ENCODE data around the gene TTC4. TPM values are rescaled to one million over a fixed set of nuclear protein-coding genes. Genes with fewer than 3 reads are reported as not detected.

Gene TTC4
- total and polyA plus RNA-seq, 2 donors from 2014 or later: 18.0 to 21.5 TPM

DNA sequence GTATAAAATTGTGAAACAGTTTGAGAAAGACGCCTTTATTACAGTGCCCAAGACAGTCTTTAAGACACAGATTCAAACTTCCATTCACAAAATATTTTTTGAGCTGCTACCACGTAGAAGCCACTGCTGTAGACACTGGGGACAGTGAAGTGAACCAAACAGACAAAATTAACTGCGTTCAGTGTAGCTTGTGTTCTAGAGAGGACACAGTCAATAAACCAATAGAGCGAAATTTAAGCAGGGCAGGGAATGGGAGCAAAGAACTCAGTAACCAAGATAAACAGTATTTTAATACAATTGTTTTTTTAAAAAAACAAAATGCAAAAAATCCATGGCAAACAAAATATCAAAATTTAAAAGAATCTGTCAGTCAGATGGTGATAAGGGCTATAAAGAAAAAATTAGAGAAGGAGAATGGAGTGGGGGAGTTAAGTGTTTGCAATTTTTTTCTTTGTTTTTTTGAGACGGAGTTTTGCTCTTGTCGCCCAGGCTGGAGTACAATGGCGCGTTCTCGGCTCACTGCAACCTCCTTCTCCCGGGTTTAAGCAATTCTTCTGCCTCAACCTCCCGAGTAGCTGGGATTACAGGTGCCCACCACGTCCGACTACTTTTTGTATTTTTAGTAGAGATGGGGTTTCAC, 49.4 kb downstream of the TTC4 start:
- peak overlapping the region; percentile 57 to 85 (median 68) for H3K4me3 ChIP-seq (ENCODE audit: low read length in 3 of 3)
- no peaks in the 10 kb centered on the region for H3K36me3 ChIP-seq (ENCODE audit: control insufficient read depth in 2 of 3, insufficient read depth in 3 of 3, low read length in 3 of 3)
- H3K27ac ChIP-seq (ENCODE audit: low read depth in 2 of 2, low read length in 2 of 2): peak overlapping the region in 1 of 2 donors; percentile 52
- H3K27me3 ChIP-seq (ENCODE audit: control insufficient read depth, insufficient read depth, low read length): no peaks in the 10 kb centered on the region
- no peaks in the 10 kb centered on the region for H3K9me3 ChIP-seq (ENCODE audit: control insufficient read depth in 2 of 3, insufficient read depth in 1 of 3, low read length in 3 of 3)
- TF ChIP-seq, protein P1, sequence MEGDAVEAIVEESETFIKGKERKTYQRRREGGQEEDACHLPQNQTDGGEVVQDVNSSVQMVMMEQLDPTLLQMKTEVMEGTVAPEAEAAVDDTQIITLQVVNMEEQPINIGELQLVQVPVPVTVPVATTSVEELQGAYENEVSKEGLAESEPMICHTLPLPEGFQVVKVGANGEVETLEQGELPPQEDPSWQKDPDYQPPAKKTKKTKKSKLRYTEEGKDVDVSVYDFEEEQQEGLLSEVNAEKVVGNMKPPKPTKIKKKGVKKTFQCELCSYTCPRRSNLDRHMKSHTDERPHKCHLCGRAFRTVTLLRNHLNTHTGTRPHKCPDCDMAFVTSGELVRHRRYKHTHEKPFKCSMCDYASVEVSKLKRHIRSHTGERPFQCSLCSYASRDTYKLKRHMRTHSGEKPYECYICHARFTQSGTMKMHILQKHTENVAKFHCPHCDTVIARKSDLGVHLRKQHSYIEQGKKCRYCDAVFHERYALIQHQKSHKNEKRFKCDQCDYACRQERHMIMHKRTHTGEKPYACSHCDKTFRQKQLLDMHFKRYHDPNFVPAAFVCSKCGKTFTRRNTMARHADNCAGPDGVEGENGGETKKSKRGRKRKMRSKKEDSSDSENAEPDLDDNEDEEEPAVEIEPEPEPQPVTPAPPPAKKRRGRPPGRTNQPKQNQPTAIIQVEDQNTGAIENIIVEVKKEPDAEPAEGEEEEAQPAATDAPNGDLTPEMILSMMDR (IDR thresholded peaks at IDR 0.05; ENCODE audit: borderline replicate concordance, extremely low read depth, insufficient read depth): no peak
- peak overlapping the region in 2 of 3 donors; percentile 17 to 24 for H3K9ac ChIP-seq (ENCODE audit: low read length in 3 of 3)
- FAIRE-seq (no peak), DNase-seq (no peak)
- intact Hi-C loops (cut with DNase I): no loop called here
- H3K4me1 ChIP-seq (ENCODE audit: control insufficient read depth in 2 of 3, insufficient read depth in 2 of 3, low read depth in 1 of 3, low read length in 3 of 3): peaks cover 0 to 12% (median 8%) of the 10 kb centered on the region in 3 donors

DNA sequence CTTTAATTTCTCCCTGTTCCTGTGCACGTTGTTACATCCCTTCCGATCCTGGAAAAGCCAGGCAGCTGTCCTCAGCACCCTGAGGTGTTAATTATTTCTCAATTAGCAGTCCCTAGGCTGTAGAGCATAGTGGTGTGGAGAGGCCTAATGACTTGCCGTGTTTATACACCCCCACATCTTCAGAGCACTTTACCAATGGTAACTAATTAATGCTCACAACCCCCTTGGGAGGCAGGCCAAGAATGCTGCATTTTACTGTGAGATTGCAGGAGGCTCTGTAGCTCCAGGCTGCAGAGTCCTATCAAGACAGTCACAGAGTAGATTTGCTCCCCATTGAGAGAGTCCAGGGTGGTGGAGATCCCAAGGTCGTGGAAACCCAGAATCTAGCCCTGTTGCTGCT, 51.1 kb downstream of the TTC4 start:
- H3K4me1 ChIP-seq (ENCODE audit: control insufficient read depth in 2 of 3, insufficient read depth in 2 of 3, low read depth in 1 of 3, low read length in 3 of 3): peaks cover 0 to 12% (median 8%) of the 10 kb centered on the region in 3 donors
- no peak overlapping the region for H3K4me3 ChIP-seq (ENCODE audit: low read length in 3 of 3)
- TF ChIP-seq, protein P1 (IDR thresholded peaks at IDR 0.05; ENCODE audit: borderline replicate concordance, extremely low read depth, insufficient read depth): no peak
- FAIRE-seq (no peak), DNase-seq (peak in 1 of 5 donors; percentile 29)
- no peaks in the 10 kb centered on the region for H3K9me3 ChIP-seq (ENCODE audit: control insufficient read depth in 2 of 3, insufficient read depth in 1 of 3, low read length in 3 of 3)
- no peaks in the 10 kb centered on the region for H3K27me3 ChIP-seq (ENCODE audit: control insufficient read depth, insufficient read depth, low read length)
- no peak overlapping the region for H3K9ac ChIP-seq (ENCODE audit: low read length in 3 of 3)
- no peaks in the 10 kb centered on the region for H3K36me3 ChIP-seq (ENCODE audit: control insufficient read depth in 2 of 3, insufficient read depth in 3 of 3, low read length in 3 of 3)
- H3K27ac ChIP-seq (ENCODE audit: low read depth in 2 of 2, low read length in 2 of 2): no peak overlapping the region
- intact Hi-C loops (cut with DNase I): no loop called here

DNA sequence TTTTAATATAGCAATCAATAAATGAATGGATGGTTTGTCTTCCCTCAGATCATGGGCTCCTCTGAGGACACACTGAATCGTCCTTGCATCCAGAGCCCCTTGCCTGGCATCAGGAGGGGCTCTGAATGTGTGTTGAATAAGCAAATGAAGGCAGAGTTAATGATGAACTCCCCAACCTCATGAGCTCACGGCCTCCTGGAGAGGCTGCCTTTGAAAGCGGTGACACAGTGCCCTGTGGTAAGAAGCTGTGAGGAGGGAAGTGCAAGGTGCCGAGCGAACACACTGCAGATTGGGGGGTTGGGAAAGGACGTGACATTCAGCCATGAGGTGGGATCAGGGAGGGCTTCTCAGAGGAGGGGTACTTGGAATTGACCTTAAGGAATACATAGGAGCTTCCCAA, 51.9 kb downstream of the TTC4 start:
- no peaks in the 10 kb centered on the region for H3K36me3 ChIP-seq (ENCODE audit: control insufficient read depth in 2 of 3, insufficient read depth in 3 of 3, low read length in 3 of 3)
- no peaks in the 10 kb centered on the region for H3K9me3 ChIP-seq (ENCODE audit: control insufficient read depth in 2 of 3, insufficient read depth in 1 of 3, low read length in 3 of 3)
- DNase-seq (peak in 1 of 5 donors; percentile 26), FAIRE-seq (no peak)
- H3K27me3 ChIP-seq (ENCODE audit: control insufficient read depth, insufficient read depth, low read length): no peaks in the 10 kb centered on the region
- intact Hi-C loops (cut with DNase I): no loop called here
- H3K4me1 ChIP-seq (ENCODE audit: control insufficient read depth in 2 of 3, insufficient read depth in 2 of 3, low read depth in 1 of 3, low read length in 3 of 3): peaks cover 0 to 12% (median 8%) of the 10 kb centered on the region in 3 donors
- TF ChIP-seq, protein P1 (IDR thresholded peaks at IDR 0.05; ENCODE audit: borderline replicate concordance, extremely low read depth, insufficient read depth): no peak
- no peak overlapping the region for H3K27ac ChIP-seq (ENCODE audit: low read depth in 2 of 2, low read length in 2 of 2)
- H3K9ac ChIP-seq (ENCODE audit: low read length in 3 of 3): no peak overlapping the region
- no peak overlapping the region for H3K4me3 ChIP-seq (ENCODE audit: low read length in 3 of 3)
